Panc1 (cell line): ENCODE measurements around the gene NDUFAF7. TPM values are rescaled to one million over a fixed set of nuclear protein-coding genes. Genes with fewer than 3 reads are reported as not detected.
"Not testable (repeated sequence)": the region's sequence is repeated elsewhere in the genome, so short reads cannot be mapped to it uniquely, and the experiment has no call there.

Source experiments
- ATAC-seq: fragments of 200-7000 bp; cut with Tn5 transposase; 2 replicates; pipeline ENCODE4 v1.9.1; 2020; ENCODE audit warnings: mild to moderate bottlenecking, moderate library complexity
- BruUV-seq: library from RNA; stranded (reverse); fragments of 400-500 nt; replicated peaks from 2 replicates; lab custom pipeline; 2021; lab: Mats Ljungman, UMichigan
- CTCF ChIA-PET: fragments of 300-600 bp; sonication (Branson Sonifier 250); formaldehyde crosslinking; loops from one replicate; lab custom pipeline; 2022; ENCODE audit warnings: antibody characterized with exemption; lab: Charles Lee
- POLR2A ChIA-PET: fragments of 300-600 bp; sonication (Branson Sonifier 250); formaldehyde crosslinking; loops from one replicate; lab custom pipeline; 2022; ENCODE audit warnings: antibody characterized with exemption; lab: Charles Lee
- DNase-seq: peaks from one replicate; pipeline ENCODE4 v3.0.0-alpha.2; 2010; ENCODE audit warnings: low read depth, low spot score
- H3K27ac ChIP-seq: 2 replicates; pipeline ENCODE4 v1.5.1; 2011; ENCODE audit warnings: mild to moderate bottlenecking, low read length, inconsistent platforms
- H3K27me3 ChIP-seq: fragments of 200-500 bp; sonication (Bioruptor generic); 2 replicates; pipeline ENCODE4 v1.6.0; 2014; ENCODE audit warnings: low read length, inconsistent platforms; ENCODE audit not compliant: control insufficient read depth, insufficient read depth
- H3K36me3 ChIP-seq: fragments of 200-500 bp; sonication (Bioruptor generic); 2 replicates; pipeline ENCODE4 v1.5.1; 2014; ENCODE audit warnings: inconsistent platforms, mild to moderate bottlenecking, low read length, moderate library complexity; ENCODE audit not compliant: control insufficient read depth, insufficient read depth
- H3K4me1 ChIP-seq: 2 replicates; pipeline ENCODE4 v1.5.1; 2011; ENCODE audit warnings: inconsistent platforms, mild to moderate bottlenecking, low read length, moderate library complexity; ENCODE audit not compliant: control insufficient read depth, insufficient read depth
- H3K4me3 ChIP-seq, 2 experiments: 2 replicates each; pipeline ENCODE4 v1.5.1; 2011 to 2012; ENCODE audit warnings: low read depth in 2 of 2, low read length in 2 of 2, mild to moderate bottlenecking in 2 of 2, inconsistent platforms in 1 of 2, moderate library complexity in 1 of 2
- H3K9me3 ChIP-seq: fragments of 200-500 bp; sonication (Bioruptor generic); 2 replicates; pipeline ENCODE4 v1.5.1; 2014; ENCODE audit warnings: low read depth, mild to moderate bottlenecking, inconsistent platforms, low read length, moderate library complexity; ENCODE audit not compliant: control insufficient read depth, insufficient read depth
- CTCF ChIP-seq: fragments of 450-650 bp; IDR thresholded peaks from 2 replicates; pipeline ENCODE4 v1.5.1; 2017; ENCODE audit warnings: mild to moderate bottlenecking
- POLR2AphosphoS5 ChIP-seq: IDR thresholded peaks from 2 replicates; pipeline ENCODE4 v1.6.1; 2012; ENCODE audit warnings: mild to moderate bottlenecking, low read depth, low read length, moderate library complexity
- REST ChIP-seq, 2 experiments: IDR thresholded peaks; 2 replicates each; pipeline ENCODE4 v1.6.1; 2011 to 2012; ENCODE audit warnings: low read depth in 2 of 2, control low read depth in 1 of 2, low read length in 1 of 2, mild to moderate bottlenecking in 1 of 2, moderate library complexity in 1 of 2; ENCODE audit not compliant: insufficient read depth in 1 of 2
- SIN3A ChIP-seq: IDR thresholded peaks from 2 replicates; pipeline ENCODE4 v1.6.1; 2012; ENCODE audit warnings: low read depth, mild to moderate bottlenecking, low read length, moderate library complexity, borderline replicate concordance; ENCODE audit not compliant: insufficient read depth
- TCF7L2 ChIP-seq: IDR thresholded peaks from 2 replicates; pipeline ENCODE4 v1.6.1; 2011; ENCODE audit warnings: mild to moderate bottlenecking, low read depth, low read length, inconsistent platforms
- in situ Hi-C: cut with HindIII; loops from 2 replicates; pipeline ENCODE4 v1.10.0; 2016; ENCODE audit warnings: low sequenced_read_pairs, low pct_unique_long_range_greater_than_20kb
- intact Hi-C: fragments of 100-400 bp; cut with micrococcal nuclease; formaldehyde crosslinking; loops from one replicate; pipeline ENCODE4 v1.10.0; 2022; ENCODE audit not compliant: unreplicated experiment
- total RNA-seq: library from RNA; stranded (reverse); gene quantifications from one replicate; pipeline ENCODE4 v1.2.1, GENCODE V29; 2021; ENCODE audit not compliant: unreplicated experiment

NDUFAF7 gene
- total RNA-seq, 1 experiment from 2014 or later = 17.7 TPM

GRCh38 chr2:37201766-37202165 lies 29.7 kb upstream of the NDUFAF7 start:
- POLR2A ChIA-PET = no interaction called here
- H3K36me3 ChIP-seq = peaks cover 33% of the 10 kb centered on the region

GRCh38 chr2:37203708-37204107 lies 27.8 kb upstream of the NDUFAF7 start:
- no peak for TF ChIP-seq TCF7L2
- Histone ChIP-seq H3K4me3 (no peak overlapping the region), H3K27me3 (no peaks in the 10 kb centered on the region), H3K36me3 (peaks cover 33% of the 10 kb centered on the region), H3K4me1 (no peaks in the 10 kb centered on the region), H3K9me3 (peaks cover 11% of the 10 kb centered on the region; the same call in 1 of the 2 replicates), H3K27ac (no peak overlapping the region)
- ATAC-seq (no peak), DNase-seq (no peak)
- no TSS peak for BruUV-seq
- in situ Hi-C loops (no loop called here), intact Hi-C loops (no loop called here)
- CTCF ChIA-PET = no interaction called here
- POLR2A ChIA-PET = no interaction called here

More at GRCh38 chr2:37201766-37202165, 29.7 kb upstream of the NDUFAF7 start:
- Histone ChIP-seq H3K4me3 (no peak overlapping the region), H3K4me1 (no peaks in the 10 kb centered on the region), H3K27me3 (no peaks in the 10 kb centered on the region), H3K9me3 (peaks cover 5% of the 10 kb centered on the region; the same call in 1 of the 2 replicates), H3K27ac (no peak overlapping the region)
- TF ChIP-seq CTCF (no peak), REST (IDR thresholded peaks at IDR 0.05; ENCODE audit: insufficient read depth in 1 of 2, low read depth in 2 of 2, low read length in 1 of 2) (no peak), SIN3A (no peak), TCF7L2 (no peak), POLR2AphosphoS5 (no peak)
- TSS peak; percentile 10 for BruUV-seq
- DNase-seq (no peak), ATAC-seq (no peak)
- in situ Hi-C loops = no loop called here
- intact Hi-C loops = no loop called here
- CTCF ChIA-PET = no interaction called here

GRCh38 chr2:37205071-37205661 lies 26.3 kb upstream of the NDUFAF7 start:
- POLR2A ChIA-PET, H3K4me3 ChIP-seq, H3K27me3 ChIP-seq, DNase-seq, H3K4me1 ChIP-seq, CTCF ChIA-PET, in situ Hi-C loops, ATAC-seq, H3K27ac ChIP-seq, BruUV-seq, intact Hi-C loops: not testable (repeated sequence)
- H3K9me3 ChIP-seq = peaks cover 11% of the 10 kb centered on the region; the same call in 1 of the 2 replicates
- peaks cover 36% of the 10 kb centered on the region for H3K36me3 ChIP-seq
